ENCODE measurements around the gene NOX4. TPM values are rescaled to one million over a fixed set of nuclear protein-coding genes. Genes with fewer than 3 reads are reported as not detected.
"Not testable (repeated sequence)": the region's sequence is repeated elsewhere in the genome, so short reads cannot be mapped to it uniquely, and the experiment has no call there.

The NOX4 gene
- total RNA-seq, 1 donor from 2014 or later: 11.5 TPM

DNA sequence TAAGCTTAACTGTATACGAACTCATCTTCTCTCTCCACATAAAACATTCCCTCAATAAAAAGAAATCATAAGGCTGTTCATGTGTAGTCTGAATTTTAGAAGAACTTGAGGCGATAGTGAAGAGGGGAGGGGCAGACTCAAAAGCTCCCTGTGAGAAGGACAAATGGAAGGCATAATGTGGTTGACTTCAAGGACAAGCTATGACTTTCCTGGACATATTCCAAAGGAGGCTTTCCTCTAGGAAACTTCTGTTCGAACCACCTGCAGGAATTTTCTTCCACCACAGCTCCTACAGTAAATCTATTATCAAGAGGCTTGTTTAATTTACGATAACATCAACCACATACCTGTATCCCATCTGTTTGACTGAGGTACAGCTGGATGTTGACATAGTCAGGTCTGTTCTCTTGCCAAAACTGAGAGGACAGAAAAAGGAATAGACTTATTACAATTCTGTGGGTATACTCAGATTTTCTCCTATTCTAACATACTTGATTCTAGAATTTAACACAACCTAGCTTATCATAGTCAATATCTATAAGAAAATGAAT is 154.0 kb downstream of the NOX4 start:
- H3K9me3 Mint-ChIP-seq (ENCODE audit: unreplicated experiment); H3K36me3 Mint-ChIP-seq (ENCODE audit: low read depth, unreplicated experiment); H3K27me3 Mint-ChIP-seq (ENCODE audit: unreplicated experiment); H3K27ac Mint-ChIP-seq (ENCODE audit: unreplicated experiment); H3K4me1 Mint-ChIP-seq (ENCODE audit: unreplicated experiment); H3K4me3 Mint-ChIP-seq (ENCODE audit: unreplicated experiment); DNase-seq (ENCODE audit: low spot score): not testable (repeated sequence)

DNA sequence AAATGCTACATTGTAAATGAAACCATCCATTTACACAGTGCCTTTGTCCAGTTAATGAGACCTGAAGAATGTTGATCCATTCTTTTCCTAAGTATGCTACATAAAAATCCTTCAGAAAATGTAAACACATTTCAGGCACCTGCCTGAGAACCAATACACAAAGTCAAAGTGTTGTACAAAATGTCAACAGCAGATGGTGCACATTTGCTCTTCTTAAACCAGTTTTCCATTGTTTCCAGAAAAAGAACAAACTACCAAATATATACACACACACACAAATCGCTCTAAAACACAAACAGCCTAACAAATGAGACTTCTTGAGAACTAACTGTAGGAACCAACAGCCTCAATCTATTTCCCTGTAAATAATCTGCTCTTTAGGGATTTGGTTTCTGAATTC is 157.5 kb downstream of the NOX4 start:
- H3K4me1 Mint-ChIP-seq (ENCODE audit: unreplicated experiment); H3K36me3 Mint-ChIP-seq (ENCODE audit: low read depth, unreplicated experiment); H3K9me3 Mint-ChIP-seq (ENCODE audit: unreplicated experiment); H3K27ac Mint-ChIP-seq (ENCODE audit: unreplicated experiment); H3K4me3 Mint-ChIP-seq (ENCODE audit: unreplicated experiment); H3K27me3 Mint-ChIP-seq (ENCODE audit: unreplicated experiment): not testable (repeated sequence)
- peak; percentile 53 for TF ChIP-seq CTCF (IDR thresholded peaks at IDR 0.05; ENCODE audit: unreplicated experiment)
- DNase-seq (ENCODE audit: low spot score): peak; percentile 9

DNA sequence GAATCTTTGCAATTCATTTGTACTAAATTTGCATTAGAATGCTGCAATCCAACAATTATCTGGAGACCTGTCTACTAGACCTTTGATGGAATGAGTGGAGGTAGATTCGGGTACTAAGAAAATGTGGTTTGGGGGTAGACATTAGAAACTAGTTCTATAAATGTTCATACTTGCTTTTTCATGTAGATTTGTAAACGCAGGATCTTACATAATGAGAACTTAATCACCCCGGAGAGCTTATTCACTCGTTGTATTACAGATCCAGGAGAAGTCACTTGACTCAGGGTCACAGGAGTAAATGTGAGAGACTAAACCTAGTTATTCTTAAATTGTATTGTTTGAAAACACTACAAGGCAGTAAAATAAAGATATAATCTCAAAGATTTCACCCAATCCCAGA is 159.2 kb downstream of the NOX4 start:
- H3K27ac Mint-ChIP-seq (ENCODE audit: unreplicated experiment); H3K27me3 Mint-ChIP-seq (ENCODE audit: unreplicated experiment); H3K36me3 Mint-ChIP-seq (ENCODE audit: low read depth, unreplicated experiment); H3K9me3 Mint-ChIP-seq (ENCODE audit: unreplicated experiment); DNase-seq (ENCODE audit: low spot score); H3K4me3 Mint-ChIP-seq (ENCODE audit: unreplicated experiment): not testable (repeated sequence)
- H3K4me1 Mint-ChIP-seq (ENCODE audit: unreplicated experiment): peaks cover 10% of the 10 kb centered on the region

- peaks cover 10% of the 10 kb centered on the region for H3K4me1 Mint-ChIP-seq (ENCODE audit: unreplicated experiment)
- no peaks in the 10 kb centered on the region for H3K9me3 Mint-ChIP-seq (ENCODE audit: unreplicated experiment)
- no peak for DNase-seq (ENCODE audit: low spot score)
- H3K27me3 Mint-ChIP-seq (ENCODE audit: unreplicated experiment): no peaks in the 10 kb centered on the region
- TF ChIP-seq CTCF (IDR thresholded peaks at IDR 0.05; ENCODE audit: unreplicated experiment): no peak
- H3K36me3 Mint-ChIP-seq (ENCODE audit: low read depth, unreplicated experiment): no peaks in the 10 kb centered on the region
- H3K4me3 Mint-ChIP-seq (ENCODE audit: unreplicated experiment): no peak overlapping the region
- no peak overlapping the region for H3K27ac Mint-ChIP-seq (ENCODE audit: unreplicated experiment)
Measured at GRCh38 chr11:89327885-89328284, 163.3 kb downstream of the NOX4 start.

DNA sequence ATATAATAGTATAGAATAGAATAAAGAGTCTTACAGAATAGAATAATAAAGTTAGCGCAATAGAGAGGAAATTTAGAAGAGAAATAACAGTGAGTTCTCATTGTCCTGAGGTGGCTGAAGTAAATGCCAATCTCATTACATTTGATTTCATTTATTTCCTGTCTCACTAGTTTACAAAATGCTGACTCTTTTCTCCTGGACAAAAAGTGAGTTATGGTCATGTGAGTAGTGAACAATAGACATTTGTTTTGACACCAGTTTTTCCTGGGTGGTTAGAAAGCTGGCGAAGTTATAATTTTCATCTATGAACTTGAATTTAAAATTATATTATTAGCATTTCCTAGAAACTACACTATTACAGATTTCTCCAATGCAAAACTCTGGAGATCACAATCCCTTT is 169.8 kb downstream of the NOX4 start:
- H3K4me3 Mint-ChIP-seq (ENCODE audit: unreplicated experiment): no peak overlapping the region
- H3K36me3 Mint-ChIP-seq (ENCODE audit: low read depth, unreplicated experiment): peaks cover 7% of the 10 kb centered on the region
- no peak for DNase-seq (ENCODE audit: low spot score)
- no peaks in the 10 kb centered on the region for H3K27me3 Mint-ChIP-seq (ENCODE audit: unreplicated experiment)
- H3K4me1 Mint-ChIP-seq (ENCODE audit: unreplicated experiment): no peaks in the 10 kb centered on the region
- no peak for TF ChIP-seq CTCF (IDR thresholded peaks at IDR 0.05; ENCODE audit: unreplicated experiment)
- no peaks in the 10 kb centered on the region for H3K9me3 Mint-ChIP-seq (ENCODE audit: unreplicated experiment)
- H3K27ac Mint-ChIP-seq (ENCODE audit: unreplicated experiment): no peak overlapping the region

GRCh38 chr11:89310607-89311006 is 180.6 kb downstream of the NOX4 start:
- H3K4me3 Mint-ChIP-seq (ENCODE audit: unreplicated experiment); DNase-seq (ENCODE audit: low spot score); H3K27ac Mint-ChIP-seq (ENCODE audit: unreplicated experiment); H3K27me3 Mint-ChIP-seq (ENCODE audit: unreplicated experiment); H3K36me3 Mint-ChIP-seq (ENCODE audit: low read depth, unreplicated experiment); H3K4me1 Mint-ChIP-seq (ENCODE audit: unreplicated experiment); H3K9me3 Mint-ChIP-seq (ENCODE audit: unreplicated experiment): not testable (repeated sequence)

DNA sequence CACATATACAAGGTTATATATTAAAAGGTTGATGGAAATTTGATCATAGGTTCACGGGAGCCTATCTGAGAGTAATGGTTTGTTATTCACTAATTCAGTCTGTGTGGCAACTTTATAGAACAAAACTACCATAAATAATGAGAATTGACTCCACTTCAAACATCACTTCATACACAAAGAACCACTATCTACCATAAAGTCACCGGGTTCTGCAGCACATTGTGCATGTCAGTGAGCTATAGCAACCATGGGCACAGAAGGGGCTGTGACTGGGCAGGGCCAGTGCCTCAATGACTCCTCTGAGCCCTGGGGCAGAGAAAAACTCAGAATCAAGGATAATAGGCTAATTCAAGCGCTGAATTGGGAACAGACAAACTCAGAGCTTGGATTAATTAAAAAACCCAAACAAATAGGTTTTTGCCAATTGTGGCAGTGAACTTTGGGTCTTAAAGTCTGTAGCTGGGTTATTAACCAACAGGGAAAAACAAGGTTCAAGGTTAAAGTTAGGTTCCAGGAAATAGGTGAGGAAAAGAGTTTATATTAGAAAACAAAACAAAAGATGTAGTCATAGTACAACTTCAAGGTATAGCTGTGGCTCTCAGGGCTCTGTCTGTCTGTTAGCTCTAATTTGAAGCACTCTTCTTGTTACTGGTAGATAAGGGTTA is 181.7 kb downstream of the NOX4 start:
- H3K27ac Mint-ChIP-seq (ENCODE audit: unreplicated experiment); H3K36me3 Mint-ChIP-seq (ENCODE audit: low read depth, unreplicated experiment); H3K27me3 Mint-ChIP-seq (ENCODE audit: unreplicated experiment): not testable (repeated sequence)

GRCh38 chr11:89308272-89308671 is 182.9 kb downstream of the NOX4 start:
- H3K27me3 Mint-ChIP-seq (ENCODE audit: unreplicated experiment); H3K4me1 Mint-ChIP-seq (ENCODE audit: unreplicated experiment); H3K27ac Mint-ChIP-seq (ENCODE audit: unreplicated experiment); H3K4me3 Mint-ChIP-seq (ENCODE audit: unreplicated experiment); DNase-seq (ENCODE audit: low spot score); H3K9me3 Mint-ChIP-seq (ENCODE audit: unreplicated experiment); H3K36me3 Mint-ChIP-seq (ENCODE audit: low read depth, unreplicated experiment): not testable (repeated sequence)

More for the DNA sequence above, 181.7 kb downstream of the NOX4 start:
- not testable (repeated sequence) for H3K4me1 Mint-ChIP-seq (ENCODE audit: unreplicated experiment); H3K9me3 Mint-ChIP-seq (ENCODE audit: unreplicated experiment); DNase-seq (ENCODE audit: low spot score); H3K4me3 Mint-ChIP-seq (ENCODE audit: unreplicated experiment)

DNA sequence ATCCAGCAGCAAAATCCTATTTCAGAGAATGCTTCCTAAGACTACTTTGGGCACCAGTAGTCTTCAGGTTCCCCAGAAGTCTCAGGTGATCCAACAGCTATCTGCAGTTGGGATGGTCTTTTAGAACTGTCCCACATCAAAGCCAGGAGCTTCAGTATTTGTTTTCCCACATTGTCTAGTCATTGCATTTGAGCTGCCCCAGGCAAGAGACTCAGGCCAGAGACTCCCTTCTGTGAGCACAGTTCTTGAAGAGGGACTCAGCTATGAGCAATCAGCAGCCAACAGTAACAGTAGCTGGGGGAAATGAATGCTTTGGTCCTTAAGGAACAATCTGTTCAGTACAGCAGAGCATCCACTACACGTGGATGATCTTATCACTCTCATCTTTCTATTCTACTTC is 188.1 kb downstream of the NOX4 start:
- not testable (repeated sequence) for H3K36me3 Mint-ChIP-seq (ENCODE audit: low read depth, unreplicated experiment); H3K4me1 Mint-ChIP-seq (ENCODE audit: unreplicated experiment); H3K4me3 Mint-ChIP-seq (ENCODE audit: unreplicated experiment); H3K9me3 Mint-ChIP-seq (ENCODE audit: unreplicated experiment); DNase-seq (ENCODE audit: low spot score); H3K27me3 Mint-ChIP-seq (ENCODE audit: unreplicated experiment); H3K27ac Mint-ChIP-seq (ENCODE audit: unreplicated experiment)

All from endothelial cell (in vitro differentiated cells).